BLaER1 (cell line): ENCODE results near the gene PRRX1.

Experiments used
- H3K27ac ChIP-seq: shearing (Covaris generic); formaldehyde crosslinking; 2 replicates; pipeline ENCODE4 v1.8.1; 2022
- H3K27me3 ChIP-seq: shearing (Covaris generic); formaldehyde crosslinking; 2 replicates; pipeline ENCODE4 v1.8.1; 2022
- H3K36me3 ChIP-seq: shearing (Covaris generic); formaldehyde crosslinking; 2 replicates; pipeline ENCODE4 v1.8.1; 2022
- H3K4me1 ChIP-seq: shearing (Covaris generic); formaldehyde crosslinking; 2 replicates; pipeline ENCODE4 v1.8.1; 2022
- H3K4me2 ChIP-seq: shearing (Covaris generic); formaldehyde crosslinking; 2 replicates; pipeline ENCODE4 v1.8.1; 2022
- H3K4me3 ChIP-seq: shearing (Covaris generic); formaldehyde crosslinking; 2 replicates; pipeline ENCODE4 v1.8.1; 2022
- H3K9ac ChIP-seq: shearing (Covaris generic); formaldehyde crosslinking; 2 replicates; pipeline ENCODE4 v1.8.1; 2022
- H3K9me3 ChIP-seq: shearing (Covaris generic); formaldehyde crosslinking; 2 replicates; pipeline ENCODE4 v1.8.1; 2022
- H4K20me1 ChIP-seq: shearing (Covaris generic); formaldehyde crosslinking; 2 replicates; pipeline ENCODE4 v1.8.1; 2022
- Cebpa-rat ChIP-seq: shearing (Covaris generic); IDR thresholded peaks from 2 replicates; pipeline ENCODE4 v1.8.1; 2022

PRRX1 gene

GRCh38 chr1:170663404-170664092, 383 bp upstream of the PRRX1 start:
- H3K4me2 ChIP-seq: no peak overlapping the region
- no peak overlapping the region for H3K27ac ChIP-seq

DNA sequence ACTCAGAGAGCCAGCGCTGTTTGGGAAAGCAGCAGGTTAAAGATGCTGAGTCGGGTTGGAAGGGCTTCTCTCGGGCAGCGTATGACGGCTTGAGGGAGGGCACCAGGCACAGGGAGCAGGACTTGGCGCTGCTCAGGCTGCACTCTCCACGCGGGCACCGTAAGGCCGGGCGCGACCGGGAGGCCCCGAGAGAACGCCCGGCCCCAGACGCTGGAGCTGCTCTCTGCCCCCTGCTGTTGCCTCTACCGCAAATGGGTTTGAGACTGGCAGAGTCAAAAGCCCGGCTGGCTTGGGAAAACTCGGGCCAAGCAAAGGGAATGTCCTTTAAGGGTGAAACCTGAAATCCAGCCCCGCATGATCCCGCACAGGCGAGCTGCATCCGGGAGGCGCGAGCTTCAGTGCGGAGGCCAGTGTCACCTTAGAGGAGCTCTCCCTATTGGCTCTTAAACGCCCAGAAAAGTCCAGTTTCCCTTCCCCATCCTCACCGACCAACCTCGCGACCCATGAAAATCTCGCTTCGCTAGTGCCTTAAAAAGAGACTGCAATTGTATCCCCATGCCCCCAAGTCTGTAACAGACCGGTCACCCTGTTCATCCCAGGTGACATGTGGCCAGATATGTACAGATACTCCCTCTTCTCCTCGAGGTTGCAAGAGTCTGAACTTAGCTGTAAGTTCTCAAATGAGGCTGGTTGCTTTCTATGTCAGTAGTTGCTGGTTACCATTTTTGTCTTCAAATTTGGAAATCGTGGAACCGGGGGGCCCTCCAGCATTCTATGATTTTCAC, 1.1 kb downstream of the PRRX1 start:
- no peaks in the 10 kb centered on the region for H4K20me1 ChIP-seq
- H3K9ac ChIP-seq: no peak overlapping the region
- no peaks in the 10 kb centered on the region for H3K36me3 ChIP-seq
- H3K27me3 ChIP-seq: peaks cover 39% of the 10 kb centered on the region
- H3K4me3 ChIP-seq: no peak overlapping the region
- no peak overlapping the region for H3K4me2 ChIP-seq
- H3K9me3 ChIP-seq: peaks cover 12% of the 10 kb centered on the region
- H3K27ac ChIP-seq: no peak overlapping the region
- H3K4me1 ChIP-seq: no peaks in the 10 kb centered on the region
- TF ChIP-seq Cebpa-rat: no peak

More at GRCh38 chr1:170663404-170664092, 383 bp upstream of the PRRX1 start:
- H4K20me1 ChIP-seq: no peaks in the 10 kb centered on the region
- no peak for TF ChIP-seq Cebpa-rat
- no peaks in the 10 kb centered on the region for H3K4me1 ChIP-seq
- no peak overlapping the region for H3K4me3 ChIP-seq
- H3K9me3 ChIP-seq: peaks cover 12% of the 10 kb centered on the region
- H3K9ac ChIP-seq: no peak overlapping the region
- H3K27me3 ChIP-seq: peaks cover 39% of the 10 kb centered on the region
- H3K36me3 ChIP-seq: no peaks in the 10 kb centered on the region

DNA sequence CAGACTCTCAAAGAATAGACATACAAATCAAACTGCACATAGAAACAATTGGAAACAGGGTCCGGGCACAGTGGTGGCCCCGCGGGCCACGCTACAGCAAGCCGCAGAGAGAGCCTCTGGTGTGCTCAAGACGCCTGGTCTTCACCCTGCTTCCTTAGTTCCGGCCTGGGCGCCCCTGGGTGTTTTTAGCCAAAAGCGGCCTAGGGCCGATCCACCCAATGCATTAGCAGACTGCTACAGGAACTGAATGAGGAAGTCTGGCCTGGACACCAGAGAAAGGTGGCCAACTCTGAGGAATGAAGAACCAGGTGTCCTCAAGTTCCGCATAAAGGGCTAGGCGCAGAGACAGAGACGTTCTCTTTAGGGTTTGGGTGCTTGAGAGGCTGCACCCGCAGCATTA, 1.7 kb downstream of the PRRX1 start:
- peaks cover 12% of the 10 kb centered on the region for H3K9me3 ChIP-seq
- no peaks in the 10 kb centered on the region for H3K36me3 ChIP-seq
- no peak overlapping the region for H3K4me2 ChIP-seq
- TF ChIP-seq Cebpa-rat: no peak
- H3K27ac ChIP-seq: no peak overlapping the region
- H3K27me3 ChIP-seq: peaks cover 39% of the 10 kb centered on the region
- no peaks in the 10 kb centered on the region for H3K4me1 ChIP-seq
- no peaks in the 10 kb centered on the region for H4K20me1 ChIP-seq
- H3K4me3 ChIP-seq: no peak overlapping the region
- H3K9ac ChIP-seq: no peak overlapping the region

DNA sequence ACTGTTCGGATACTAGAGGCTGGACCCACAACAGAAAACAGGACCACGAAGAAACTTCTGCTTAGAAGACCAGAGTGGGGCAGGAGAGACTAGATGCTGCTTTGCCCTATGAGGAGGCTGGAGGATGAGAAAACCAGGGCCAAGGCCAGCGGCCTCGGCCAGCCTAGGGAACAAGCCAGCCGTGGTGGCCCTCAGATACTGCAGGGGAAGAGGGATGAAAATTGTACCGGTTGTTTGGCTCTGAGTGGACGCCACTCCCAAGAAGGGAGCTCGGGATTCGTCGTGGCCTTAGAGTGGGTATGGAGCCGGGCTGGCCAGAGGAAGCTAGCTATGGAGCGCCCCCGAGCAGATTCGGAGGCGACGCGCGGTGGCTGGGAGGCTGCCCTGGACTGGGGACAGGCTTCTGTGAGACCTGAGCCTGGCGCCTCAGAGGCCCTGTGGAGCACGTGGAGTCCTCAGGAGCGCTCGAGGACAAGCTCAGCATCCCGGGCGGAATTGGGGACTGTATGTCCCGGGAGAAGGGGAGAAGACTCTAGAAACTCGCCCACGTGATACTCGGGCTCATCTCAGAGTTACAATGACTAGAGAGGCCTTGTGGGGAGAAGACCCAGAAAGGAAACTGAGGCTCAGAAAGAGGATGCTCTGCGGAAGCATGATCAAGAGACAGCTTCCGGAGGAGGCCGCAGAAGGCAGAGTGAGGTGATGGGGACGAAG, 2.8 kb downstream of the PRRX1 start:
- H3K4me1 ChIP-seq: no peaks in the 10 kb centered on the region
- H3K9ac ChIP-seq: no peak overlapping the region
- H4K20me1 ChIP-seq: no peaks in the 10 kb centered on the region
- H3K27me3 ChIP-seq: peaks cover 39% of the 10 kb centered on the region
- TF ChIP-seq Cebpa-rat: no peak
- H3K4me2 ChIP-seq: no peak overlapping the region
- no peak overlapping the region for H3K4me3 ChIP-seq
- peaks cover 12% of the 10 kb centered on the region for H3K9me3 ChIP-seq
- no peaks in the 10 kb centered on the region for H3K36me3 ChIP-seq
- H3K27ac ChIP-seq: no peak overlapping the region

DNA sequence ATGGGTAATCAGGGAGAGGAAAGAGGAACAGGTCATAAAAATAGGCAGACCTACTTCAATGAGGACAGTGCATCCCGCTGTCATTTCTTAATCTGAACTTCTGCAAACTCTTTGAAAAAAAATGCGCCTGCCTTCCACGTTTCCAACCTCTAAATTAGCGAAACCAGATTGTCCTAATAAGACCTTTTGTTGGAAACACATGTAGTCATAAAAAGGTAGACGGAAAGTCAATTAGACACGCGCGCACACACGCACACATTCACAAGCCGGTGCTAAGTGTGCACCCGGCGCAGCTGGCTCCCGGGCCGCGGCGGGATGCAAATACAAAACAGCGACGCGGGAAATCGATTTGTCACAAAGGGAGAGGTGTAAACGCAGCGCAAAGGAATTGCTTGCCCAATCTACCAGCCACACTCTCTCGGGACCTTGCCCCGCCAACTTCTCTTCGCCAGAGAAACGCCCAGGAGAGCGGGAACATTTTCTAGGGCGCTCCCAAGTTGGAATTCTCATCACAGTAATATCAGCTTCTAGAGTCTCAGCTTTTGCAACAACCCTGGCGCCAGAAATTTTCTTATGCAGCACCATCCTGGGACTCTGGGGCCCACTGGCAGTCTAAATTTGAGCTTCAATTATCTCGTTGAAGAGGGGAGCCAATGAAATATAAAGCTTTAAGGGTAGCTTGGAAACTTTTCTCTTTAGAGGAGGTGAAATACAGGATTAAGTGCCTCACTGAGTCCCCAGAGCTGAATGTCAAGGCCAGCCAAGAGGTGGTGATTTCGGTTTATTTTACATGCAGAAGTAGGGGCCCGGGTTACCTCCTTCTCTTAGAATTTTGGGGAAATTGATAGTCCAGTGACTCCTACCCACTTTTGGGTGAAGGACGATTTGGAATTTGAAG, 4.5 kb downstream of the PRRX1 start:
- Histone ChIP-seq H3K36me3 (no peaks in the 10 kb centered on the region), H3K4me3 (no peak overlapping the region), H3K9me3 (peaks cover 12% of the 10 kb centered on the region), H3K4me1 (no peaks in the 10 kb centered on the region), H3K9ac (no peak overlapping the region), H3K27ac (no peak overlapping the region), H4K20me1 (no peaks in the 10 kb centered on the region), H3K27me3 (peaks cover 22% of the 10 kb centered on the region), H3K4me2 (no peak overlapping the region)
- TF ChIP-seq Cebpa-rat: no peak

- no peak overlapping the region for H3K4me2 ChIP-seq
- no peak for TF ChIP-seq Cebpa-rat
- no peaks in the 10 kb centered on the region for H4K20me1 ChIP-seq
- H3K4me1 ChIP-seq: no peaks in the 10 kb centered on the region
- H3K27me3 ChIP-seq: peaks cover 16% of the 10 kb centered on the region
- no peak overlapping the region for H3K27ac ChIP-seq
- no peaks in the 10 kb centered on the region for H3K36me3 ChIP-seq
- no peak overlapping the region for H3K4me3 ChIP-seq
- peaks cover 12% of the 10 kb centered on the region for H3K9me3 ChIP-seq
- H3K9ac ChIP-seq: no peak overlapping the region
These were observed 5.1 kb downstream of the PRRX1 start for GRCh38 chr1:170669107-170669445.

DNA sequence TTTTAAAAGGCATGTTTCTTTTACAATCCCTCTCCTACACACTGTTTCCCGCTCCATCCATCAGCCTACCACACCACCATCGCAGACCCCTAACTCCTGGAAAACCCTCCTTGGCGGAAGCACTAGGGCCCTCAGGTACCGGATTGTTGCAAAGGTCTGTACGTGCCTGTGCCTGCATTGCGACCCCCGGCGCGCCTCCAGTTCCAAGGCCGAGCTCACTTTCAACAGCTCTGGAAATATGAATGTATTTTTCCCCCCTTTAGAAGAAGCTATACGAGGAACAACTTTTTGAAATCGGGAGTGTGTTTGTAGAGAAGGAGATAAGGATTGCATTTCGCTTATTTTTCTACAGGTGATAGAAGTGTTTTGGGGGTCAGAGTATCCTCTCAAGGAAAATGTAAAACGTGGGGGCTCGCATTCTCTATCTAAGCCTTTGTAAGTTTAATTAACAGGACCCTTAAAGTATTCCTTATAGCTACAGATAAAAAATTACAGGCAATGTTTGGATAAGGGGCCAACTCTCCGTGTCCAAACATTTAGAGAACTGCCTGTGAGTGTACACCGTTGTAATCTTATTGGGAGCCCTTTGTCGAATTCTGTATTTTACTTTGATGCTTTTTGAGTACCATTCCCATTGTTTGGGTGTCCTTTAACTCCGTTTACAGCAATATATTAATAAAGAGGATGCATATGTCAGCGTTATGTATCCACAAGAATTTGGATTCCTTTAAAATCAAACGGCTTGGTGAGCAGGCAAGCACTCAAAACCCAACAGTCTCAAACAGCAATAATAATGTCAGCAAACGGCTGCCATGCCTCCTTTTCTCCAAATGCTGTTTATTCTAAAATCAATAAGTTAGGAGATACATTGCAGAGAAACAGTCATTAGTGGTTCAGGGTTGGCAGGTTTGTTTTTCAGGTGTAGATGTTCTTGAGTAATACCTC, 5.9 kb downstream of the PRRX1 start:
- H3K9me3 ChIP-seq: peaks cover 4% of the 10 kb centered on the region
- no peak overlapping the region for H3K9ac ChIP-seq
- H3K4me2 ChIP-seq: no peak overlapping the region
- no peaks in the 10 kb centered on the region for H3K36me3 ChIP-seq
- no peak overlapping the region for H3K27ac ChIP-seq
- H4K20me1 ChIP-seq: no peaks in the 10 kb centered on the region
- H3K27me3 ChIP-seq: peaks cover 8% of the 10 kb centered on the region
- H3K4me3 ChIP-seq: no peak overlapping the region
- H3K4me1 ChIP-seq: no peaks in the 10 kb centered on the region
- no peak for TF ChIP-seq Cebpa-rat

DNA sequence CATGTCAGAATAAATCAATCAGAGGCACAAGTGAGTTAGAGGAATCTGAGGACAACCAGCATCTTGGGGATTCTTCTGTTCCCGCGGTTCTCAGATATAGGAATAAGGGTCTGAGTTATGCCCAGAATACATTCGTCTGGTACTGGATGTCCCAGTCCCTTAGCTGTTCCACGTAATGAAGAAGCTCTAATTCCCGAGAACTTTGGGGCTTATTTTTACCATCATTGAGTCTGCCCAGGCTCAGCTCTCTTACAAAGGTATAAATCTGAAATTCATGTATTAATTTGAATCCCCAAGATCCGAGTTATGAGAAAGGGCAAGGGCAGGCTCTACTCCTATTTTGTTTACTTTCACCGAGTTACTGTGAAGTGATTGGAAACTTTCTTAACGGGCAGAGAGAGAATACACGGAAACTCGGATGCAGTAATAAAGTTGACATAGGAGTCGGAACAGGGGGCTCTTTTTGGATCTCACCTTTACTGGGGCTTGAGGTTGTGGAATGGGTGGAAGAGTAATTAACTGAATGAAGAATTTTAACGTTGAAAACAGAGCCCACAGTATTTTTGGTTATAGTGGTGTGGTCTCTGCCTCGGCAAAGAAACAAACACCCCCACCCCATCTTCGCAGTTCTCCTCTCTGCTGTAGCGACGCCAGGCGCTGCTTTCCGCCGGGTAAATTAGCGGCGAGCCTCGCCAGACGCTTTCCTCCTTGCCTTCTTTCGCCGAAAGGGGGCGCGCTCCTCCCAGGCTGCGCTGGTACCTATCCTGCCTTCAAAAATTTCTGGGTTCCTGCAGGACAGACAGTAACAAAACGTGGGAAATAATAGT, 7.1 kb downstream of the PRRX1 start:
- Histone ChIP-seq H3K4me2 (no peak overlapping the region), H3K27me3 (no peaks in the 10 kb centered on the region), H3K9ac (no peak overlapping the region), H3K4me1 (no peaks in the 10 kb centered on the region), H3K4me3 (no peak overlapping the region), H3K36me3 (no peaks in the 10 kb centered on the region), H4K20me1 (no peaks in the 10 kb centered on the region), H3K9me3 (no peaks in the 10 kb centered on the region), H3K27ac (no peak overlapping the region)
- no peak for TF ChIP-seq Cebpa-rat
